HG03108 (cell line): Measurements from ENCODE around the gene AKR1D1.
A peak's percentile ranks its signal among the peaks of the same experiment; 100 is the strongest.

ENCODE experiments used
- ATAC-seq: cut with Tn5 transposase; IDR thresholded peaks from one replicate; pipeline ENCODE4 v1.9.1; 2021; ENCODE audit warnings: moderate library complexity; ENCODE audit not compliant: unreplicated experiment

AKR1D1 gene

DNA sequence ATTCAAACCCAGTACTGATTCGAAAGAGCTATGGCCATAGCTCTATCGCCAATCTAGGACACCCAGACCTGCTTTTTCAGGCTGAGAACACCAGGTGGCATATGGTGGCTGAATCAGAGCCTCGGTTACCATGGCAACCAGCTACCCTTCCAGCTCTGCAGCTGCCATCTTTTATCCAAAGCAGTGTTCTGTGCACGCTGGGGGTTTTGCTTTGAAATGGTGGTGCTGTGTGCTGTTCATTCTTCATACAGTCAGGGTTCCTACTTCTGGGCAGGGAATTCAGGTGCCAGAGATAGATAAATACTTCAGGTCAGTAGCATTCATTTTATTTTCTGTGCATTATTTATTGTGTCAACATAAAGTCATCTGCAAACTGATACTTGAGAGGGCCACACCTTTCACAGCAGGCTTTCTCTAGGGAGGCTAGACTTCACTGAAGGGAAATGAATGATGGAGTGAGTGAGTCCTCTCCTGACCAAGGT is 85.4 kb downstream of the AKR1D1 start:
- ATAC-seq, result peak; percentile 99

DNA sequence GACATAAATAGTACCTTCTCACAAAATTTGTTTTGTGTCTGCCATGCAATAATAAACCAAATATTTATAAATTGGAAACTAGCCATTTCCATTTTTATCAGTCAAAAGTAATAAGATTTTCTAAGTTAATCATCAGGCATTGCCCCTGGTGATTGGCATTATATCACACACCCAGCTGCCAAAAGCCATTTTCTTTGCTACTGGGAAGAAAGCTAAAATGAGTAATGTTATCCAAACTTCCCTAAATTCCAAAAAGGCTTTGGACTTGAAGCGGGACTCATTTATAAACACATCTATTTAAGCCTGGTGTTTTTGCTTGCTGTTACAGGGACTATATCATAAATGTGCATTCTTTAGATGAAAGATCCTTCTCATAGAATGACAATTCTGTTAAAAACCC is 86.0 kb downstream of the AKR1D1 start:
- ATAC-seq, result no peak

DNA sequence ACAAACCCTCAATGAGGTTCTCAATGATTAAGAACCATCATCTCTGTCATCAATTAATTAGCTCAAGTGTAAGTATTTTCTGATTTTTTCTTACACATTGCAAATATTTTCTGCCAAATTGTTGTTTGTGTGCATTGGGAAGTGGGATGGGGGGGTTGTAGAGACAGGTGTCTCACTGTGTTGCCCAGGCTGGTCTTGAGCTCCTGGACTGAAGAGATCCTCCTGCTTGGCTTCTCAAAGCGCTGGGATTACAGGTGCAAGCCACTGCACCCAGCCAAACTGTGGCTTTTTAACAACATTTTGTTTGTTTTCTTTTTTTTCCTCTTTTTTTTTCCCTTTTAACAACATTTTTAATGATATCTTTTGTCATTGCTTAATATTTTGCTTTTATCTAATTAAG is 87.5 kb downstream of the AKR1D1 start:
- no peak for ATAC-seq

DNA sequence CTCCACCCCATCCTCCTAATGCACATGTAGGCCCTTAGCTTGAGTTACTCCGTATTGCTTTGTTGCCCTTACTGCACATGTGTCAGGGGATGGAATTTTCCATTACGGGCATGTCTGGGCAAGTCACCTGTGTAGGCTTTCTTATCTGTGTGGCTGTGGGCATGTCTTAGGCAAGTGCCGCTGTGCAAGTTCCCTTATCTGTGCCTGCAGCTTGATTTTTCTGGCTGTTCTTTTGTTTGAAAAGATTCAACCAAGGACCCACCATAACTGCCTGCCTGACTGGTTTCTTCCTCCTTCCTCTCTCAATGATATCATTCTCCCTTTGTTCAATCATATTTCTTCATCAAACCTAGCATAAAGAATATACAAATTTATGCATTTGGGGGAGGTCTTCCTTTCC is 88.5 kb downstream of the AKR1D1 start:
- no peak for ATAC-seq

GRCh38 chr7:138166681-138167080 is 90.4 kb downstream of the AKR1D1 start:
- ATAC-seq, result no peak

- ATAC-seq, result no peak
These were observed 91.0 kb downstream of the AKR1D1 start for GRCh38 chr7:138167222-138167621.

DNA sequence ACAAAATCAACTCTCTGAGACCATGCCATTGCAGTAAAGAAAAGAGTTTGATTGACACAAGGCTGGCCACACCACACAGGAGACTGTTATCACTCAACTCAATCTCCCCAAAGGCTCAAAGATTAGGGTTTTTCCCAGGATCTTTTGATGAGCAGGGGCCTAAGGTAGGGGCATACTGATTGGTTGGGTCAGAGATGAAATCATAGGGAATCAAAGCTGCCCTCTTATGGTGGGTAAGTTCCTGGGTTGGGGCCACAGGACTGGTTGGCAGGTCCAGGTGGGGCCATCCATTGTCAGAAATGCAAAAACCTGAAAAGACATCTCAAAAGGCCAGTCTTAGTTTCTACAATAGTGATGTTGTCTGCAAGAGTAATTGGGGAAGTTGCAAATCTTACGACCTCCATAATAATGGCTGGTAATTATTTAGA is 91.6 kb downstream of the AKR1D1 start:
- ATAC-seq, result no peak
